ENCODE results near the gene SPRR2E. TPM values are rescaled to one million over a fixed set of nuclear protein-coding genes. Genes with fewer than 3 reads are reported as not detected.
"Not testable (repeated sequence)": the region's sequence is repeated elsewhere in the genome, so short reads cannot be mapped to it uniquely, and the experiment has no call there.

The SPRR2E gene
- total RNA-seq, 1 donor from 2014 or later = not detected

- DNase-seq (ENCODE audit: low spot score) = no peak
These were observed 24.1 kb downstream of the SPRR2E start for GRCh38 chr1:153070243-153070642.

DNA sequence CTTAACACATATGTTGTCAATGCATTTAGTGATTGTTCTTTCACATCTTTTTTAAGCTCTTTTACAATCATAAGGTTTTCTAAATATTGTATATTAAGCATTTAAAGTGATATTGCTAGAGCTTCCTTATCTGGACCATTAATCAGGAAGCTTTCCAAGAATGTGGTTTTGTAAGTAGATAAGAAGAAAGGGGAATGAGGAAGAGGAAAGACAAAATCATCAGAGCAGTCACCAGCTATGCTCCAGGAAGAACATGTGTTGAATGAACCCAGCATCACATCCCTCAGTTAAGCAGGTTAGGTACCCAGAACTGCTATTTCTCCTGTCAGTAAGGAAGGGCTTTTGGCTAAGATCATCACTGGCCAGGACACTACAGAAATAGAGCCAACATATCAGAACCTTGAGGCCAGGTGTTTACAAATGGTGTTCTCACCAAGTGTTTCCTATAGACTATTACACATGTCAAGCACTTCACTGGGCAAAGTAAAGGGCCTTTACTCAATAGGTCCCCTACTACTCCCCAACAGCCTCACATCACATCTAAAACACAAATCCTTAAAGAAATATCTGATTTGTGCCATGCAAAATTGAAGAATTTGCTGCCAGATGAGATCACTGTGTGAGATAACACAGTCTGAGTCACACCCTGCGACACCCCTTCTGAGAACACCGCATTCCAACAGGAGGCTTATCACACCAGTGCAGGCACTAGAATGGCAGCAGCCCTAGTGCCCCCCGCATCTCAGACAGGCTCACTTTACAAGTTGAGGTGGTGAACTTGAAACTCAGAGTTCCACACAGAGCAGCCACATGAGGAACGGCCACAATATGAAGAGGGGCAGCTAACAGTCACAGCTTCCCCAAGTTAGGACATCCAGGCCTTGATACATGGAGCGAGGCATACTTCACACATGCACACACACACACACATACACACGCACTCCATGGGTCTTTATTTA, 35.2 kb downstream of the SPRR2E start:
- DNase-seq (ENCODE audit: low spot score) = no peak

DNA sequence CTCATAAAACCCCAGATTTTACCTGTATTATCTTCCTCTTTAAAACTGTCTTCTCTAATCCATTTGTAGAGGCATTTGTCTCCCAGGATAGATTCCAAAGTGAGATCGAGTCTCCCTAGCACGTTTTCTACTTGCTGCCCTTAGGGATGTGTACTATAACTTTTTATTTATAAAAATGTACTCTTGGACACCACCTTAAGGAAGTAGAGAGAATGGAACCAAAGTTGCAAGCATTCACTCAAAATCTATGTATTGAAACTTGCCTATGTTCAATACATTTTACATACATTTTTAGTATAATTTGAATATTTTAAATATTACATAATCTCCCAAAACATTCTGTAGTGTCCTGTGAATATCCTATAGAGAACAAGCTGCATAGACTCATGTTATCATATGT, 36.2 kb downstream of the SPRR2E start:
- DNase-seq (ENCODE audit: low spot score) = no peak

DNA sequence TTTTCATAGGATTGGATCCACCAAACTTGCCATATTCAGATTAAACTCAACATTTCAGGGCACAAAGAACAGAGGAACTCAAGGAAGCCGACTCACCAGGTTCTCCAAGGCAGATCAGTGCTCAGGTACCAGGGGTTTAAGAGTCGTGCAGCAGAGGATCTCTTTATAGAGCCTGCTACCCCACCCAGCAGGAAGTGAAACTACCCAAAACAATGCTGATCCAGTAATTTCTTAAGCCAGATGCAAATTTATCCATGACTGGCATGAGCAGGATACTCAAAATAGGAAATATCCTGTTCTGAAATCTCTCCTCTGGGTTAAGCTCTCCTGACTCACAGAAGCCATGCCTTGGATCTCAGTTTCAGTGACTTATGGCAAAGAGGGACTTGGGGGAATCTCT, 37.0 kb downstream of the SPRR2E start, which contains the start of gene SPRR2A:
Gene SPRR2A (minus strand): TSS at position 138 of the 400 bp plus-strand sequence. CDS start 777 bp downstream, outside the sequence.
- no peak for DNase-seq (ENCODE audit: low spot score)

- DNase-seq (ENCODE audit: low spot score) = not testable (repeated sequence)
These were observed 38.2 kb downstream of the SPRR2E start for GRCh38 chr1:153056111-153056510.

DNA sequence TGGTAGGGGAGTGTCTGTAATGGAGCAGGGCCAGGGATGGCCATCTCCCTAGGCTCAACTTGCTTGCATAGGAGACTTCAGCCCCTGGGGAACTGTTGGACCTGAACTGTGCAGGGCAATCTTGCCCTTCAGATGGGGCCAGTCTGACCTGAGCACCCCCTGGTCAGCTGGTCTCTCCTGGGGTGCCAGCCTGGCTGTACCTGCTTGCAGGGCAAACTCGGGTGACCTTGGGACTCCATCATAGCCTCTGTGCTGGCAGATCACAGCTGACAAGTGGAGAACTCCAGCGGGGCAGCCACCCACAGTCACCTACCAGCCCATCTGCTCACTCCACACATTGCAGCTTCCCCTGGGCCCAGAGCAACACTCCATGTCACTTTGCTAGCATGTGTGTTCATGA, 45.1 kb downstream of the SPRR2E start:
- DNase-seq (ENCODE audit: low spot score) = no peak

Other genes with a start within 250 kb of the SPRR2E start
- gene LCE7A, start 234.5 kb downstream of the SPRR2E start, total RNA-seq = not detected
- not detected for gene SMCP, start 216.2 kb downstream of the SPRR2E start, total RNA-seq
- gene IVL, start 186.0 kb downstream of the SPRR2E start, total RNA-seq = not detected
- gene SPRR5, start 147.3 kb downstream of the SPRR2E start, total RNA-seq = not detected
- gene SPRR4, start 123.9 kb downstream of the SPRR2E start, total RNA-seq = not detected
- not detected for gene SPRR1A, start 110.4 kb downstream of the SPRR2E start, total RNA-seq
- not detected for gene SPRR3, start 92.8 kb downstream of the SPRR2E start, total RNA-seq
- not detected for gene SPRR1B, start 63.3 kb downstream of the SPRR2E start, total RNA-seq
- gene SPRR2D, start 53.4 kb downstream of the SPRR2E start, total RNA-seq = not detected
- not detected for gene SPRR2A, start 37.0 kb downstream of the SPRR2E start, total RNA-seq
- not detected for gene SPRR2B, start 22.9 kb downstream of the SPRR2E start, total RNA-seq
- gene SPRR2F, start 19.0 kb upstream of the SPRR2E start, total RNA-seq = not detected
- gene SPRR2G, start 56.4 kb upstream of the SPRR2E start, total RNA-seq = not detected
- not detected for gene LELP1, start 108.9 kb upstream of the SPRR2E start, total RNA-seq
- not detected for gene PRR9, start 123.1 kb upstream of the SPRR2E start, total RNA-seq
- gene LORICRIN, start 165.2 kb upstream of the SPRR2E start, total RNA-seq = not detected
- not detected for gene PGLYRP3, start 218.4 kb upstream of the SPRR2E start, total RNA-seq

All from mesenteric fat pad (tissue), 1 donor.